Kidney (tissue), 22 donors: ENCODE data around the gene PTPA. TPM values are rescaled to one million over a fixed set of nuclear protein-coding genes. Genes with fewer than 3 reads are reported as not detected.

Experiments
- DNase-seq, 5 donors: peaks; one replicate each; pipeline ENCODE4 v3.0.0-alpha.2; 2013 to 2020
- FAIRE-seq: peaks from 2 replicates; lab custom pipeline; 2012; peaks lifted over from hg19 to GRCh38; lab: Jason Lieb, UNC
- H3K27ac ChIP-seq, 2 donors: one replicate each; pipeline ENCODE4 v1.7.0; 2013; ENCODE audit warnings: low read depth in 2 of 2, low read length in 2 of 2, inconsistent platforms in 1 of 2
- H3K27me3 ChIP-seq: one replicate; pipeline ENCODE4 v1.7.1; 2013; ENCODE audit warnings: low read length, inconsistent platforms; ENCODE audit not compliant: control insufficient read depth, insufficient read depth
- H3K36me3 ChIP-seq, 3 donors: one replicate each; pipeline versions ENCODE4 v1.7.0 to v1.7.1; 2013; ENCODE audit warnings: low read length in 3 of 3, control low read depth in 1 of 3, inconsistent platforms in 1 of 3; ENCODE audit not compliant: insufficient read depth in 3 of 3, control insufficient read depth in 2 of 3
- H3K4me1 ChIP-seq, 3 donors: one replicate each; pipeline versions ENCODE4 v1.7.0 to v1.7.1; 2013; ENCODE audit warnings: low read length in 3 of 3, inconsistent platforms in 1 of 3, low read depth in 1 of 3; ENCODE audit not compliant: control insufficient read depth in 2 of 3, insufficient read depth in 2 of 3
- H3K4me3 ChIP-seq, 3 donors: one replicate each; pipeline versions ENCODE4 v1.7.0 to v1.8.1; 2013; ENCODE audit warnings: low read length in 3 of 3, control low read depth in 1 of 3, inconsistent platforms in 1 of 3
- H3K9ac ChIP-seq, 3 donors: one replicate each; pipeline versions ENCODE4 v1.7.0 to v1.7.1; 2013; ENCODE audit warnings: low read length in 3 of 3, control low read depth in 1 of 3, inconsistent platforms in 1 of 3
- H3K9me3 ChIP-seq, 3 donors: one replicate each; pipeline versions ENCODE4 v1.7.0 to v1.7.1; 2013; ENCODE audit warnings: low read length in 3 of 3, control low read depth in 1 of 3, inconsistent platforms in 1 of 3; ENCODE audit not compliant: control insufficient read depth in 2 of 3, insufficient read depth in 1 of 3
- intact Hi-C: fragments of 100-400 bp; cut with DNase I; formaldehyde crosslinking; loops from one replicate; pipeline ENCODE4 v1.11.1; 2022
- long read RNA-seq, 10 donors: library from polyadenylated mRNA in 1 of 10; unstranded in 1 of 10; transcript quantifications; one replicate each; pipeline ENCODE4 v2.0.0 and lab custom pipeline, GENCODE V29; 2021 to 2026
- polyA plus RNA-seq: library from polyadenylated mRNA; stranded (reverse); fragments of 350-450 nt; fragmentation: Illumina TruSeq; extraction: RNeasy Lipid Tissue Mini Kit (QIAGEN cat#74804); gene quantifications from one replicate; pipeline ENCODE4 v1.2.3, GENCODE V29; 2014; ENCODE audit warnings: low read depth, low replicate concordance; ENCODE audit not compliant: insufficient read depth
- total RNA-seq: library from RNA; stranded (reverse); fragmentation: NEBNext Ultra II Directional; extraction: Animal tissue kit (Norgen Biotek cat#: 25700); gene quantifications from one replicate; pipeline ENCODE4 v1.2.1, GENCODE V29; 2021
- TF ChIP-seq, protein P1 (sequence below): IDR thresholded peaks from 3 replicates; pipeline ENCODE4 v1.5.1; 2012; ENCODE audit warnings: mild to moderate bottlenecking, moderate library complexity, borderline replicate concordance; ENCODE audit not compliant: insufficient read depth; ENCODE audit errors: extremely low read depth
- donor health status: control.
- donor health status: control.
- donor health status: control.
- donor health status: control.
- donor health status: control.
- donor health status: DM: yes; HTN: yes; CAD: no.
- donor health status: Normal renal cell carcinoma (clear cell type).

Gene PTPA
- 164 TPM for total RNA-seq
- polyA plus RNA-seq, result 161 TPM
- long read RNA-seq, donor 1, transcript PTPA-207 (10 exons, 2,737 nt), result major isoform, 23 of 42 reads
- long read RNA-seq, donor 1, transcript PTPA-210 (3 exons, 1,153 nt), result minor isoform, 9 of 42 reads
- long read RNA-seq, donor 1, partial matches to known transcripts, result 0 of 42 reads
- long read RNA-seq, donor 1, other reads (novel, unspliced or antisense), result 0 of 42 reads
- long read RNA-seq, donor 2, transcript PTPA-210 (3 exons, 1,153 nt), result major isoform, 11 of 22 reads
- long read RNA-seq, donor 2, transcript PTPA-207 (10 exons, 2,737 nt), result minor isoform, 6 of 22 reads
- long read RNA-seq, donor 2, partial matches to known transcripts, result 0 of 22 reads
- long read RNA-seq, donor 2, other reads (novel, unspliced or antisense), result 0 of 22 reads
- long read RNA-seq, donor 3, transcript PTPA-216 (3 exons, 857 nt), result minor isoform, 6 of 33 reads
- long read RNA-seq, donor 3, transcript PTPA-210 (3 exons, 1,153 nt), result major isoform, 14 of 33 reads
- long read RNA-seq, donor 3, transcript PTPA-207 (10 exons, 2,737 nt), result minor isoform, 6 of 33 reads
- long read RNA-seq, donor 3, partial matches to known transcripts, result 0 of 33 reads
- long read RNA-seq, donor 3, other reads (novel, unspliced or antisense), result 0 of 33 reads
- long read RNA-seq, donor 4, transcript PTPA-210 (3 exons, 1,153 nt), result minor isoform, 6 of 31 reads
- long read RNA-seq, donor 4, transcript PTPA-207 (10 exons, 2,737 nt), result major isoform, 12 of 31 reads
- long read RNA-seq, donor 4, partial matches to known transcripts, result 0 of 31 reads
- long read RNA-seq, donor 4, other reads (novel, unspliced or antisense), result 0 of 31 reads
- long read RNA-seq, donor 5, partial matches to known transcripts, result 0 of 1 reads
- long read RNA-seq, donor 5, other reads (novel, unspliced or antisense), result 0 of 1 reads
- long read RNA-seq, donor 6, transcript PTPA-210 (3 exons, 1,153 nt), result major isoform, 29 of 78 reads
- long read RNA-seq, donor 6, transcript PTPA-214 (3 exons, 988 nt), result minor isoform, 14 of 78 reads
- long read RNA-seq, donor 6, transcript PTPA-207 (10 exons, 2,737 nt), result minor isoform, 12 of 78 reads
- long read RNA-seq, donor 6, transcript PTPA-216 (3 exons, 857 nt), result minor isoform, 11 of 78 reads
- long read RNA-seq, donor 6, partial matches to known transcripts, result 7 of 78 reads
- long read RNA-seq, donor 6, other reads (novel, unspliced or antisense), result 0 of 78 reads
- long read RNA-seq, donor 7, transcript PTPA-210 (3 exons, 1,153 nt), result minor isoform, 12 of 131 reads
- long read RNA-seq, donor 7, transcript PTPA-207 (10 exons, 2,737 nt), result major isoform, 21 of 131 reads
- long read RNA-seq, donor 7, transcript PTPA-216 (3 exons, 857 nt), result minor isoform, 8 of 131 reads
- long read RNA-seq, donor 7, transcript PTPA-214 (3 exons, 988 nt), result minor isoform, 16 of 131 reads
- long read RNA-seq, donor 7, partial matches to known transcripts, result 51 of 131 reads
- long read RNA-seq, donor 7, other reads (novel, unspliced or antisense), result 12 of 131 reads
- long read RNA-seq, donor 8, transcript PTPA-210 (3 exons, 1,153 nt), result minor isoform, 13 of 34 reads
- long read RNA-seq, donor 8, transcript PTPA-207 (10 exons, 2,737 nt), result major isoform, 16 of 34 reads
- long read RNA-seq, donor 8, partial matches to known transcripts, result 0 of 34 reads
- long read RNA-seq, donor 8, other reads (novel, unspliced or antisense), result 0 of 34 reads
- long read RNA-seq, donor 9, transcript PTPA-210 (3 exons, 1,153 nt), result major isoform, 10 of 17 reads
- long read RNA-seq, donor 9, partial matches to known transcripts, result 0 of 17 reads
- long read RNA-seq, donor 9, other reads (novel, unspliced or antisense), result 0 of 17 reads
- long read RNA-seq, donor 10, transcript PTPA-207 (10 exons, 2,737 nt), result major isoform, 10 of 26 reads
- long read RNA-seq, donor 10, transcript PTPA-210 (3 exons, 1,153 nt), result major isoform, 10 of 26 reads
- long read RNA-seq, donor 10, partial matches to known transcripts, result 0 of 26 reads
- long read RNA-seq, donor 10, other reads (novel, unspliced or antisense), result 0 of 26 reads

DNA sequence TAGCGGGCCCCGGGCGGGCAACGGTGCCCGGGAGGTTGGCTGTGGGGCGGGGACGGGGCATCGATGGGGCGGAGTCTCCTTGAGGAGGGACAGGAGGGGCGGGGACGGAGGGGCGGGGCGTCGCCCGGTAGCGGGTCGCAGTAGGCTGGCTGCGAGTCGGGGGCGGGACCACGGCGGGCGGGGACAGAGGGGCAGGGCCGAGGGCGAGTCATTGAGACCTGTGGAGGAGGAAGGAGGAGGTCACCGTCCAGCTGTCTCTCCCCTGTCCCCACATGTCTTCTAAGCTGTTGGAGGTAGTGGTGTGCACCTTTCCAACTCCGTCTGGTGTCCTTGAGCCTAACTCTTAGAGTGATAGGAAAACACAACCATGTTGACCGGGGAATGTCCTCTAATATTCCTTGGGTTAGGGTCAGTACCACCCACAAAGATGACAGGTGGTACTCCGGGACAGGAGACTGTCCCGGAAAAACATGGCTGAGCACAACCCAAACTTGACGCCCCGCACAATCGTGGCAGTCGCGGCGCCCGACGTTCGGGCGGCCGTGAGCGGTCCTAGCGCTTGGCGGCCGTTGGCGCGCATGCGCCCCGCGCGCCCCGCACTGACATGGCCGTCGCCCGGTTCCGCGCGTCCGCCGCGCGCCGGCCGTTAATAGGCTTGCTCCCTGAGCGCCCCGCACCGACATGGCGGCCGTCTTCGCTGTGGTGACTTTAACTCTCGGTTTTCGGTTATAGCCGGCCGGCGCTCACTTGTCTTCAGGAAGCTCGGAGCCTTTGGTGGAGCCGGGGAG, at the start of gene PTPA, which contains the start of gene CRAT:
Gene PTPA, plus strand, starts transcription at position 676 of the 788 bp plus-strand sequence. CDS start 186 bp downstream, outside the sequence.
Gene CRAT, minus strand, starts transcription at position 54 of the 788 bp plus-strand sequence. CDS start 284 bp downstream, outside the sequence.
- FAIRE-seq (no peak), DNase-seq (peak; percentile 97 to 99 (median 97))
- Histone ChIP-seq H3K27me3 (no peaks in the 10 kb centered on the region), H3K9me3 (no peaks in the 10 kb centered on the region), H3K4me1 (peaks cover 0 to 19% (median 10%) of the 10 kb centered on the region in 3 donors), H3K27ac (peak within 1 kb of the TSS; percentile 94 to 96), H3K36me3 (peaks cover 0 to 5% (median 0%) of the 10 kb centered on the region in 3 donors), H3K4me3 (peak within 1 kb of the TSS; percentile 85 to 88 (median 87)), H3K9ac (peak within 1 kb of the TSS; percentile 68 to 93 (median 77))
- TF ChIP-seq, protein P1, sequence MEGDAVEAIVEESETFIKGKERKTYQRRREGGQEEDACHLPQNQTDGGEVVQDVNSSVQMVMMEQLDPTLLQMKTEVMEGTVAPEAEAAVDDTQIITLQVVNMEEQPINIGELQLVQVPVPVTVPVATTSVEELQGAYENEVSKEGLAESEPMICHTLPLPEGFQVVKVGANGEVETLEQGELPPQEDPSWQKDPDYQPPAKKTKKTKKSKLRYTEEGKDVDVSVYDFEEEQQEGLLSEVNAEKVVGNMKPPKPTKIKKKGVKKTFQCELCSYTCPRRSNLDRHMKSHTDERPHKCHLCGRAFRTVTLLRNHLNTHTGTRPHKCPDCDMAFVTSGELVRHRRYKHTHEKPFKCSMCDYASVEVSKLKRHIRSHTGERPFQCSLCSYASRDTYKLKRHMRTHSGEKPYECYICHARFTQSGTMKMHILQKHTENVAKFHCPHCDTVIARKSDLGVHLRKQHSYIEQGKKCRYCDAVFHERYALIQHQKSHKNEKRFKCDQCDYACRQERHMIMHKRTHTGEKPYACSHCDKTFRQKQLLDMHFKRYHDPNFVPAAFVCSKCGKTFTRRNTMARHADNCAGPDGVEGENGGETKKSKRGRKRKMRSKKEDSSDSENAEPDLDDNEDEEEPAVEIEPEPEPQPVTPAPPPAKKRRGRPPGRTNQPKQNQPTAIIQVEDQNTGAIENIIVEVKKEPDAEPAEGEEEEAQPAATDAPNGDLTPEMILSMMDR, result no peak
- intact Hi-C loops, result no loop called here

DNA sequence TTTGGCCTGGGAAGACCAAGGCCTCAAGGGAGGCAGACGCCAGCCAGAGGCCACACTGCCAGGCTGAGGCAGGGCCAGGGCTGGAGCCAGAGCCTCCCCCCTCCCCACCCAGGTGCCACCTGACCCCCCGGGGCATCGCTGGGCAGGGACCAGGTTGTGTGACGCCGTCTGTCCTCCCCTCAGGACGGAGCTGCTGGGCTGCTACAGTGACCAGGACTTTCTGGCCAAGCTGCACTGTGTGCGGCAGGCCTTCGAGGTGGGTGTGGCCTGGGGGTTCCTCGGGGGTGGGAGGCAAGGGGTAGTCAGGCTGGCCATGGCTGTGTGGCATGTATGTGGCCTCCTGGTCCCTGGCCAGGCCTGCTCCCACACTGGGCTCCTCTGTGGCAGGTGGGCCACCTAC, 48.2 kb upstream of the PTPA start:
- Histone ChIP-seq H3K27me3 (no peaks in the 10 kb centered on the region), H3K36me3 (peaks cover 0 to 29% (median 12%) of the 10 kb centered on the region in 3 donors), H3K4me1 (no peaks in the 10 kb centered on the region), H3K4me3 (no peak overlapping the region), H3K9me3 (no peaks in the 10 kb centered on the region), H3K27ac (no peak overlapping the region), H3K9ac (no peak overlapping the region)
- intact Hi-C loops, result no loop called here
- TF ChIP-seq, protein P1, result no peak
- DNase-seq (no peak), FAIRE-seq (no peak)
